CD14-positive monocyte (primary cell): Measurements from ENCODE around the gene ADAMTSL3. TPM values are rescaled to one million over a fixed set of nuclear protein-coding genes. Genes with fewer than 3 reads are reported as not detected.

Experiments
- DNase-seq, 3 donors: peaks; one replicate each; pipeline ENCODE4 v3.0.0-alpha.2; 2011 to 2022
- H2AFZ ChIP-seq: 2 replicates; pipeline ENCODE4 v1.6.0; 2012; ENCODE audit warnings: mild to moderate bottlenecking, low read depth, low read length, inconsistent platforms; ENCODE audit not compliant: insufficient read depth, poor library complexity, severe bottlenecking
- H3K27ac ChIP-seq, 2 donors: 1 replicate in 1 of 2; 2 replicates in 1 of 2; pipeline ENCODE4 v1.5.1; 2012 to 2013; ENCODE audit warnings: low read length in 2 of 2, control low read depth in 1 of 2, inconsistent platforms in 1 of 2, low read depth in 1 of 2, mild to moderate bottlenecking in 1 of 2
- H3K27me3 ChIP-seq, 2 donors: one replicate each; pipeline versions ENCODE4 v1.6.0 to v1.6.1; 2011 to 2013; ENCODE audit warnings: low read length in 2 of 2; ENCODE audit not compliant: control insufficient read depth in 2 of 2, insufficient read depth in 2 of 2
- H3K36me3 ChIP-seq, 2 donors: replicated peaks in 1 of 2; 1 replicate in 1 of 2; 2 replicates in 1 of 2; pipeline versions ENCODE4 v1.5.1 to v1.6.1; 2012 to 2013; ENCODE audit warnings: low read length in 2 of 2, control low read depth in 1 of 2, inconsistent platforms in 1 of 2, mild to moderate bottlenecking in 1 of 2; ENCODE audit not compliant: insufficient read depth in 2 of 2, control insufficient read depth in 1 of 2
- H3K4me1 ChIP-seq, 2 donors: 1 replicate in 1 of 2; 2 replicates in 1 of 2; pipeline versions ENCODE4 v1.5.1 to v1.6.1; 2012 to 2013; ENCODE audit warnings: low read length in 2 of 2, control low read depth in 1 of 2, inconsistent platforms in 1 of 2, mild to moderate bottlenecking in 1 of 2, moderate library complexity in 1 of 2; ENCODE audit not compliant: insufficient read depth in 2 of 2, control insufficient read depth in 1 of 2
- H3K4me2 ChIP-seq: replicated peaks from 2 replicates; pipeline ENCODE3; 2012; ENCODE audit warnings: low read length, moderate library complexity, mild to moderate bottlenecking; ENCODE audit not compliant: poor library complexity, severe bottlenecking; ENCODE audit errors: extremely low read depth
- H3K4me3 ChIP-seq, 3 experiments: fragments of 200-600 bp in 1 of 3; sonication (generic) in 1 of 3; replicated peaks in 1 of 3; 1 replicate in 2 of 3; 2 replicates in 1 of 3; pipeline ENCODE4 v1.5.1; 2011 to 2013; ENCODE audit warnings: low read length in 3 of 3, mild to moderate bottlenecking in 3 of 3, control low read depth in 2 of 3, low read depth in 2 of 3, inconsistent platforms in 1 of 3, moderate library complexity in 1 of 3
- H3K79me2 ChIP-seq: 2 replicates; pipeline ENCODE4 v1.6.0; 2012; ENCODE audit warnings: mild to moderate bottlenecking, control low read depth, inconsistent platforms, low read length, moderate library complexity; ENCODE audit not compliant: insufficient read depth
- H3K9ac ChIP-seq: 2 replicates; pipeline ENCODE4 v1.6.0; 2017; ENCODE audit warnings: low read length, mild to moderate bottlenecking; ENCODE audit not compliant: insufficient read depth, poor library complexity, severe bottlenecking
- H3K9me3 ChIP-seq, 2 donors: replicated peaks in 1 of 2; 1 replicate in 1 of 2; 2 replicates in 1 of 2; pipeline versions ENCODE4 v1.5.1 to v1.6.1; 2012 to 2013; ENCODE audit warnings: low read length in 2 of 2, control low read depth in 1 of 2; ENCODE audit not compliant: control insufficient read depth in 1 of 2, insufficient read depth in 1 of 2
- H4K20me1 ChIP-seq: 2 replicates; pipeline ENCODE4 v1.6.0; 2012; ENCODE audit warnings: mild to moderate bottlenecking, low read length, control low read depth, moderate library complexity; ENCODE audit not compliant: insufficient read depth
- H3K27ac Mint-ChIP-seq, 7 donors: one replicate each; pipeline ENCODE4 v1.8.0; 2020; ENCODE audit warnings: mild to moderate bottlenecking in 7 of 7, mixed read lengths in 7 of 7, moderate library complexity in 6 of 7, inconsistent platforms in 2 of 7
- H3K27me3 Mint-ChIP-seq, 3 donors: one replicate each; pipeline ENCODE4 v1.8.0; 2021 to 2022; ENCODE audit warnings: low read depth in 3 of 3, mild to moderate bottlenecking in 3 of 3, mixed read lengths in 3 of 3, moderate library complexity in 3 of 3, inconsistent platforms in 1 of 3
- H3K36me3 Mint-ChIP-seq, 2 donors: one replicate each; pipeline ENCODE4 v1.8.0; 2020; ENCODE audit warnings: mixed read lengths in 2 of 2, inconsistent platforms in 1 of 2, mild to moderate bottlenecking in 1 of 2
- H3K4me1 Mint-ChIP-seq: one replicate; pipeline ENCODE4 v1.8.0; 2020; ENCODE audit warnings: mild to moderate bottlenecking, mixed read lengths
- H3K4me3 Mint-ChIP-seq, 2 donors: one replicate each; pipeline ENCODE4 v1.8.0; 2020; ENCODE audit warnings: mild to moderate bottlenecking in 2 of 2, mixed read lengths in 2 of 2, moderate library complexity in 1 of 2
- H3K9me3 Mint-ChIP-seq, 7 donors: one replicate each; pipeline ENCODE4 v1.8.0; 2020 to 2022; ENCODE audit warnings: mixed read lengths in 7 of 7, mild to moderate bottlenecking in 6 of 7, moderate library complexity in 6 of 7, inconsistent platforms in 2 of 7
- CTCF ChIP-seq: fragments of 200-600 bp; IDR thresholded peaks from one replicate; pipeline ENCODE4 v1.8.0; 2022; ENCODE audit warnings: antibody characterized with exemption, mild to moderate bottlenecking
- WGBS: methylation state at CpG from one replicate; pipeline ENCODE4 v1.1.5; 2013; ENCODE audit warnings: missing lambda C conversion rate; ENCODE audit not compliant: insufficient coverage; 5-methylcytosine and 5-hydroxymethylcytosine counted together
- intact Hi-C, 2 donors: fragments of 100-400 bp; cut with micrococcal nuclease; formaldehyde crosslinking; loops; one replicate each; pipeline versions ENCODE4 v1.15.0 to v1.15.1; 2023
- polyA plus RNA-seq, 3 donors: library from polyadenylated mRNA; depleted of rRNA in 1 of 3; unstranded in 2 of 3; stranded (reverse) in 1 of 3; fragments of 300-500 nt in 2 of 3; fragments of >200 nt in 1 of 3; fragmentation: Illumina TruSeq in 2 of 3; gene quantifications; 1 replicate in 2 of 3; 2 replicates in 1 of 3; pipeline ENCODE4 v1.2.3, GENCODE V29; 2012 to 2021

ADAMTSL3 gene
- polyA plus RNA-seq, 3 donors, result not detected

DNA sequence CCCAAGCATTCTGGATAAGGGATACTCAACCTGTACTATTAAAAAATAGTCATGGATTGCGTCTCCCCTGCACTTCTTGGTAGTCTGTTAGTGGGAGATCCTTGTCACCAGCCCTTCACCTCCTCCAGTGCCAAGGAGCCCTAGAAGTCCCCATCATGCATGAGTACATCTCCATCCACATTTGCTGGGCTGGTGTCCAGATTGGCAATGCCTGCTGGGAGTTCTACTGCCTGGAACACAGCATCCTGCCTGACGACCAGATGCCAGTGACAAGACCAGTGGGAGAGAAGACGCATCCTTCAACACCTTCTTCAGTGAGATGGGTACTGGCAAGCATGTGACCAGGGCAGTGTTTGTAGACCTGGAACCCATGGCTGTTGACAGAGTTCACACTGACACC lies 85.7 kb downstream of the ADAMTSL3 start:
- no peak for DNase-seq
- H3K4me2 ChIP-seq, result no peak overlapping the region
- intact Hi-C loops, result no loop called here
- H3K27me3 Mint-ChIP-seq, result peaks cover 1 to 6% (median 3%) of the 10 kb centered on the region in 3 donors
- no peaks in the 10 kb centered on the region for H3K4me1 ChIP-seq
- H3K27me3 ChIP-seq, result no peaks in the 10 kb centered on the region
- H3K36me3 Mint-ChIP-seq, result no peaks in the 10 kb centered on the region
- no peaks in the 10 kb centered on the region for H4K20me1 ChIP-seq
- 100% methylated on average over 1 of the region's 3 CpGs for WGBS
- no peaks in the 10 kb centered on the region for H3K36me3 ChIP-seq
- H3K9me3 Mint-ChIP-seq, result peaks cover 0 to 5% (median 2%) of the 10 kb centered on the region in 7 donors
- no peak overlapping the region for H3K4me3 Mint-ChIP-seq
- no peak overlapping the region for H3K9ac ChIP-seq
- no peak overlapping the region for H3K27ac ChIP-seq
- H3K79me2 ChIP-seq, result no peaks in the 10 kb centered on the region
- no peaks in the 10 kb centered on the region for H3K9me3 ChIP-seq
- no peaks in the 10 kb centered on the region for H3K4me1 Mint-ChIP-seq
- H2AFZ ChIP-seq, result no peak overlapping the region
- no peak for TF ChIP-seq CTCF
- H3K4me3 ChIP-seq, result no peak overlapping the region
- no peak overlapping the region for H3K27ac Mint-ChIP-seq

DNA sequence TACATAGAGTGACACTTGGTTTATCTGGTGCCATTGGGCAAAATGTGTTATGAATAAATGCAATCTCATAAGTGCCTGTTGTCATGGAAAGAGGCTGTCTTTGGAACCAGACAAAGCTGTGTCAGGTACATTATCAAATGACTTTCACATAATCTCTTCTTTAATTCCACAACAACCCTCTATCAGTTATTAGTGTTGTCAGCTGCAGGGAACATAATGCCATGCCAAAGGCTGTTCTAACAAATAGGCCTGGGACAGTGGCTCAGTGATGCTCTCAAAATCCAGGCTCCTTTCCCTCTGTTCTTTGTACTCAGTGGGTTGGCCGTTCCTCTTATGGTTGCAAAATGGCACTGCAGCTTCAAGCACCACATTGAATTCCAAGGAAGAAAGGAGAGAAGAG lies 91.8 kb downstream of the ADAMTSL3 start:
- no peak overlapping the region for H3K27ac ChIP-seq
- WGBS, result no CpG with 5 or more reads among the region's 1 CpG
- no peak overlapping the region for H3K4me3 Mint-ChIP-seq
- no peaks in the 10 kb centered on the region for H4K20me1 ChIP-seq
- H3K4me3 ChIP-seq, result no peak overlapping the region
- H3K4me1 ChIP-seq, result peaks cover 0 to 8% of the 10 kb centered on the region in 2 donors
- no peak overlapping the region for H3K9ac ChIP-seq
- no peaks in the 10 kb centered on the region for H3K36me3 Mint-ChIP-seq
- H3K36me3 ChIP-seq, result no peaks in the 10 kb centered on the region
- H3K4me2 ChIP-seq, result no peak overlapping the region
- H3K27me3 Mint-ChIP-seq, result peaks cover 0 to 3% (median 0%) of the 10 kb centered on the region in 3 donors
- H3K9me3 Mint-ChIP-seq, result peaks cover 0 to 9% (median 0%) of the 10 kb centered on the region in 7 donors
- no peak for DNase-seq
- no peaks in the 10 kb centered on the region for H3K9me3 ChIP-seq
- peaks cover 7% of the 10 kb centered on the region for H3K4me1 Mint-ChIP-seq
- H2AFZ ChIP-seq, result no peak overlapping the region
- intact Hi-C loops, result no loop called here
- no peak for TF ChIP-seq CTCF
- H3K27me3 ChIP-seq, result no peaks in the 10 kb centered on the region
- no peaks in the 10 kb centered on the region for H3K79me2 ChIP-seq
- no peak overlapping the region for H3K27ac Mint-ChIP-seq
